Measurements from ENCODE around the gene ZNF239. TPM values are rescaled to one million over a fixed set of nuclear protein-coding genes. Genes with fewer than 3 reads are reported as not detected.
"Not testable (repeated sequence)": the region's sequence is repeated elsewhere in the genome, so short reads cannot be mapped to it uniquely, and the experiment has no call there.

ZNF239 gene
- total RNA-seq, 6 experiments from 2014 or later = 0.56 to 1.7 (median 0.97) TPM

DNA sequence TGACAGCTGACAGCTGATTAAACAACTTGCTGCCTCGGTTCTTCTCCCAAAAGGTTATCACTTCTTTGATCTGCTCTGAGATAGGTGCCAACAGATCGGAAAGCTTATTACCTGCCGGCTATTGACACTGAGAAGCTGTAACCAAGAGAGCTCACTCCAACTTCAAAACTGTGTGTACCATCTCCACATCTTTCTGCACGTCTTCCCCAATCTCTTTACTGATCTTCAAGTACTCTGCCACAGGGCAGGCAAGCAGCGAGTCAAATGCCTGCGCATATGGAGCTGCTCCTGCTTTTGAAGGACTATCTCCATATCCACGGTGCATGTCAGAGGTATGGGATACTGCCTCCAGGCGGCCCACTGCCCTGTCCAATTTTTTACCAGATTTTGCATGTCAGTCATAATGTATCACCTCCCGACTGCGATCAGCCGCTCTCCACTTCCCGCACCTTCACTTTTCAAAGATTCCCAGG, 31.5 kb upstream of the ZNF239 start:
- intact Hi-C loops (cut with DNase I) = no loop called here
- WGBS (ENCODE audit: insufficient coverage, low coverage, low lambda C conversion rate, missing lambda C conversion rate) = 38% methylated on average over 9 of the region's 12 CpGs
- ATAC-seq (peak in 3 of 4 donors; percentile 9 to 43 (median 30)), DNase-seq (no peak)
- H3K9me3 ChIP-seq = no peaks in the 10 kb centered on the region
- peaks cover 0 to 6% (median 0%) of the 10 kb centered on the region in 4 donors for H3K4me1 ChIP-seq
- no peak overlapping the region for H3K27ac ChIP-seq
- TF ChIP-seq, protein P1, sequence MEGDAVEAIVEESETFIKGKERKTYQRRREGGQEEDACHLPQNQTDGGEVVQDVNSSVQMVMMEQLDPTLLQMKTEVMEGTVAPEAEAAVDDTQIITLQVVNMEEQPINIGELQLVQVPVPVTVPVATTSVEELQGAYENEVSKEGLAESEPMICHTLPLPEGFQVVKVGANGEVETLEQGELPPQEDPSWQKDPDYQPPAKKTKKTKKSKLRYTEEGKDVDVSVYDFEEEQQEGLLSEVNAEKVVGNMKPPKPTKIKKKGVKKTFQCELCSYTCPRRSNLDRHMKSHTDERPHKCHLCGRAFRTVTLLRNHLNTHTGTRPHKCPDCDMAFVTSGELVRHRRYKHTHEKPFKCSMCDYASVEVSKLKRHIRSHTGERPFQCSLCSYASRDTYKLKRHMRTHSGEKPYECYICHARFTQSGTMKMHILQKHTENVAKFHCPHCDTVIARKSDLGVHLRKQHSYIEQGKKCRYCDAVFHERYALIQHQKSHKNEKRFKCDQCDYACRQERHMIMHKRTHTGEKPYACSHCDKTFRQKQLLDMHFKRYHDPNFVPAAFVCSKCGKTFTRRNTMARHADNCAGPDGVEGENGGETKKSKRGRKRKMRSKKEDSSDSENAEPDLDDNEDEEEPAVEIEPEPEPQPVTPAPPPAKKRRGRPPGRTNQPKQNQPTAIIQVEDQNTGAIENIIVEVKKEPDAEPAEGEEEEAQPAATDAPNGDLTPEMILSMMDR (IDR thresholded peaks at IDR 0.05) = no peak
- peak overlapping the region; percentile 71 to 99 (median 77) for H3K4me3 ChIP-seq
- no peaks in the 10 kb centered on the region for H3K36me3 ChIP-seq
- H3K27me3 ChIP-seq = no peaks in the 10 kb centered on the region

DNA sequence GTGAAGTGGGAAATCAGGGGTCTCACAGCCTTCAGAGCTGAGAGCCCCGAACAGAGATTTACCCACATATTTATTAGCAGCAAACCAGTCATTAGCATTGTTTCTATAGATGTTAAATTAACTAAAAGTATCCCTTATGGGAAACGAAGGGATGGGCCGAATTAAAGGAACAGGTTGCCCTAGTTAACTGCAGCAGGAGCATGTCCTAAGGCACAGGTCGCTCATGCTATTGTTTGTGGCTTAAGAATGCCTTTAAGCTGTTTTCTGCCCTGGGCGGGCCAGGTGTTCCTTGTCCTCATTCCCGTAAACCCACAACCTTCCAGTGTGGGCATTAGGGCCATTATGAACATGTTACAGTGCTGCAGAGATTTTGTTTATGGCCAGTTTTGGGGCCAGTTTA, 27.2 kb upstream of the ZNF239 start:
- H3K27me3 ChIP-seq; H3K4me3 ChIP-seq; DNase-seq; H3K27ac ChIP-seq; H3K36me3 ChIP-seq; H3K9me3 ChIP-seq; ATAC-seq; intact Hi-C loops (cut with DNase I); H3K4me1 ChIP-seq: not testable (repeated sequence)
- 79% methylated on average over 5 of the region's 6 CpGs for WGBS (ENCODE audit: insufficient coverage, low coverage, low lambda C conversion rate, missing lambda C conversion rate)

DNA sequence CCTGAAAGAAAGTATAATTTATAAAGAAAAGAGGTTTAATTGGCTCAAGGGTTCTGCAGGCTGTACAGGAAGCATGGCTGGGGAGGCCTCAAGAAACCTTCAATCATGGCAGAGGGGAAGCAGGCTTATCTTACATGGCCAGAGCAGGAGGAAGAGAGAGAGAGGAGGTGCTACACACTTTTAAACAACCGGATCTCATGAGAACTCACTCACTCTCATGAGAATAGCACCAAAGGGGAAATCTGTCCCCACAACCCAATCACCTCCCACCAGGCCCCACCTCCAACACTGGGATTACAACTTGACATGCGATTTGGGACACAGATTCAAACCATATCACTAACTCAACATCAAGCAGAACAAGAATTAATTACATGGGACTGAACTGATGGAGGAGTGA, 24.9 kb upstream of the ZNF239 start:
- no peaks in the 10 kb centered on the region for H3K36me3 ChIP-seq
- H3K27me3 ChIP-seq = no peaks in the 10 kb centered on the region
- intact Hi-C loops (cut with DNase I) = no loop called here
- no peak for ATAC-seq
- TF ChIP-seq, protein P1 (IDR thresholded peaks at IDR 0.05) = no peak
- no peak for TF ChIP-seq POLR2A (IDR thresholded peaks at IDR 0.05)
- H3K4me1 ChIP-seq = peaks cover 0 to 4% (median 2%) of the 10 kb centered on the region in 4 donors
- H3K4me3 ChIP-seq = no peak overlapping the region
- no peak overlapping the region for H3K27ac ChIP-seq
- DNase-seq = no peak
- H3K9me3 ChIP-seq = no peaks in the 10 kb centered on the region
- 60% methylated on average over 1 of the region's 2 CpGs for WGBS (ENCODE audit: insufficient coverage, low coverage, low lambda C conversion rate, missing lambda C conversion rate)

DNA sequence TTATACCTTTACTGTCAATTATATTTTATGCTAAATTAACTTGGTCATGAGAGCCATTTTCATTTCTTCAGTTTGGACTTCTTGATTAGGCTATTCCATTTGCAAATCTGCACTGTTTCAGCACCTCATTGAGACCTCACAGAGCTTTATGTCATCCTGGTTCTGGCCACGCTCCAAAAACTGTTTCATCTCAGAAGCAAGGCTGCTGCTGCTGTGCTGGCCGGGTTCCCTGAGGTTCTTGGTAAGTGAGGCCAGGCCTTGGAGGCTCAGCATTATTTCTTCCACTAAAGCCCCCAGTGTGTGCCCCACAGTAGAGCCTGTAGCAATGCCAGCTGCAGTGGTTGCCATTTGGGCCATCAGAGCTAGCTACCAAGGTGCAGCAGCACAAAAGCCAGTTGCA, 24.0 kb upstream of the ZNF239 start:
- intact Hi-C loops (cut with DNase I) = no loop called here
- no peak overlapping the region for H3K4me3 ChIP-seq
- H3K27ac ChIP-seq = no peak overlapping the region
- ATAC-seq (no peak), DNase-seq (no peak)
- TF ChIP-seq, protein P1 (IDR thresholded peaks at IDR 0.05) = no peak
- no peak for TF ChIP-seq POLR2A (IDR thresholded peaks at IDR 0.05)
- no peaks in the 10 kb centered on the region for H3K27me3 ChIP-seq
- WGBS (ENCODE audit: insufficient coverage, low coverage, low lambda C conversion rate, missing lambda C conversion rate) = 37% methylated on average over 2 of the region's 2 CpGs
- H3K36me3 ChIP-seq = no peaks in the 10 kb centered on the region
- H3K4me1 ChIP-seq = peaks cover 0 to 4% (median 2%) of the 10 kb centered on the region in 4 donors
- H3K9me3 ChIP-seq = no peaks in the 10 kb centered on the region

DNA sequence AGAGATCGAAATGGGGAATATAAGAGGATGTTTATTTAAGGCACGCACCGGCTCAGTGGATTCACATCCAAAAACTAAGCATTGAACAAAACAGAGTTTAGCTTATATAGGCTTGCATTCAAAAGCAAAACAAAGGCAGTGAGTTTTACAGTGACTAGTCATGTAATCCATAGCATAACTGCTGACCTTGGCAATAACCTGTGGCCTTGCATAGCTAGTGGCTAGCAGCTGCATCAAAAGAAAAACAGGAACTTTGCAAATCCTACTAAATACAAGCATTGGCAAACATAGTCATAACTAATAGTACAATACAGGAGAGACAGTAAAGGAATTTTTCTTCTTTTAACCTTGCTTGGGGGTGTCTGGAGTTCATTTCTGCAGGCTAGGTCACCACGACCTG, 22.1 kb upstream of the ZNF239 start:
- WGBS (ENCODE audit: insufficient coverage, low coverage, low lambda C conversion rate, missing lambda C conversion rate) = 58% methylated on average over 4 of the region's 4 CpGs
- Histone ChIP-seq H3K4me3 (no peak overlapping the region), H3K4me1 (peaks cover 0 to 4% (median 2%) of the 10 kb centered on the region in 4 donors), H3K27me3 (no peaks in the 10 kb centered on the region), H3K36me3 (no peaks in the 10 kb centered on the region), H3K9me3 (no peaks in the 10 kb centered on the region), H3K27ac (no peak overlapping the region)
- no peak for TF ChIP-seq POLR2A (IDR thresholded peaks at IDR 0.05)
- TF ChIP-seq, protein P1 (IDR thresholded peaks at IDR 0.05) = no peak
- DNase-seq (no peak), ATAC-seq (peak in 1 of 4 donors; percentile 19)
- intact Hi-C loops (cut with DNase I) = no loop called here
